ENCODE data around the gene RNPS1. TPM values are rescaled to one million over a fixed set of nuclear protein-coding genes. Genes with fewer than 3 reads are reported as not detected.

RNPS1 gene
- total RNA-seq, 2 donors from 2014 or later: 163 to 241 TPM

- WGBS: 59% methylated on average over 5 of the region's 5 CpGs
- no peak for DNase-seq (ENCODE audit: low spot score)
- Histone ChIP-seq H3K4me3 (no peak overlapping the region), H3K27ac (no peak overlapping the region), H3K9me3 (no peaks in the 10 kb centered on the region), H3K27me3 (replicated peaks; ENCODE audit: insufficient read depth) (no peaks in the 10 kb centered on the region), H3K36me3 (no peaks in the 10 kb centered on the region), H3K4me1 (replicated peaks) (no peaks in the 10 kb centered on the region)
- intact Hi-C loops (cut with DNase I): no loop called here
- no peak for TF ChIP-seq POLR2A (IDR thresholded peaks at IDR 0.05)
- no peak for TF ChIP-seq CTCF (IDR thresholded peaks at IDR 0.05)
- TF ChIP-seq POLR2AphosphoS5 (IDR thresholded peaks at IDR 0.05): no peak
Observed at GRCh38 chr16:2282262-2282661, 14.3 kb upstream of the RNPS1 start.

DNA sequence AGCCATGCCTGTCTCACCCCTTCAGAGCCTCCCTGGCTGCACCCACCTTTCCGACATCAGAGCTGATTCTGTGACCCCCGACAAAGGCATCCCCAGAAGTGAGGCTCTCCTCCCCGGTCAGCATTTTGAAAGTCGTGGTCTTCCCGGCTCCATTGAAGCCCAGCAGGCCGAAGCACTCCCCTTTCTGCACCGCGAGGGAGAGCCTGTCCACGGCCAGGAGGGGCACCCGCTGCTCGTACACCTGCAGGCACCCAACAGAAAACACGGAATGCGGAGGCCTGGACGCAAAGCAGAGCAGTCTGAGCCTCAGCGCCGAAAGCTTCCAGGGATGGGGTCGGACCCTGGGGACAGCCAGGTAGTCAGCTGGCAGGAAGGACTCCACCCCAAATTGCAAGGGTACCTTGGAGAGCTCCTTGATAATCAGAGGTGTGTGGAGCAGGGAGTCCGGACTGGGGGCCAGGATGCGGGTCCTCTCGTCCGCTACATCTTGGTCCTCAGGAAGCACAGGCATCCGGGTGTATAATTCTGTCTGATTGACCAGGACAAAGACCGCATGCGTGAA is 13.1 kb upstream of the RNPS1 start:
- 77% methylated on average over 24 of the region's 24 CpGs for WGBS
- H3K27ac ChIP-seq: no peak overlapping the region
- intact Hi-C loops (cut with DNase I): no loop called here

DNA sequence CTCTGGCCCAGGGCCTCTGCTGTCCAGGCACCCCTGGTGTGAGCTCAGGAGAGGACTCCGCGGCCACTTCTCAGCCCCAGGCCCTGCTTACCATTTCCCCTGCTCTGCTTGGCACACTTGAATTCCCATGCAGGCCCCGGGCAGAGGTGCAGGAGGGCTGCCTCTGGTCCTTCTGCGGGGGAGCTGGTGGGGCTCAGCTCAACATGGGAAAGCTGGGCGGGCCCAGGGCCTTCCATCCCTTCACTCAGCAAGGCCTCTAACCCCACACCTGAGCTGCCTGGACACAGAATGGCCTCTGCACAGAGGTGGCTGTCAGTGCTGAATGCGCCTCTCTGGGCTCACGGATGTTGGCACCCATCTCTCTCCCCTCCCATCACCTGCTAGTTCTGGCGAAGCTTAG is 12.5 kb upstream of the RNPS1 start:
- TF ChIP-seq POLR2AphosphoS5 (IDR thresholded peaks at IDR 0.05): no peak
- 87% methylated on average over 8 of the region's 8 CpGs for WGBS
- Histone ChIP-seq H3K9me3 (no peaks in the 10 kb centered on the region), H3K27ac (no peak overlapping the region), H3K27me3 (replicated peaks; ENCODE audit: insufficient read depth) (no peaks in the 10 kb centered on the region), H3K4me1 (replicated peaks) (no peaks in the 10 kb centered on the region), H3K4me3 (no peak overlapping the region), H3K36me3 (no peaks in the 10 kb centered on the region)
- intact Hi-C loops (cut with DNase I): no loop called here
- DNase-seq (ENCODE audit: low spot score): no peak

More for the DNA sequence above, 13.1 kb upstream of the RNPS1 start:
- H3K27me3 ChIP-seq (replicated peaks; ENCODE audit: insufficient read depth): no peaks in the 10 kb centered on the region
- no peaks in the 10 kb centered on the region for H3K9me3 ChIP-seq
- TF ChIP-seq CTCF (IDR thresholded peaks at IDR 0.05): no peak
- TF ChIP-seq POLR2A (IDR thresholded peaks at IDR 0.05): no peak
- TF ChIP-seq POLR2AphosphoS5 (IDR thresholded peaks at IDR 0.05): no peak
- no peak for DNase-seq (ENCODE audit: low spot score)
- H3K4me3 ChIP-seq: no peak overlapping the region
- H3K36me3 ChIP-seq: no peaks in the 10 kb centered on the region
- no peaks in the 10 kb centered on the region for H3K4me1 ChIP-seq (replicated peaks)

DNA sequence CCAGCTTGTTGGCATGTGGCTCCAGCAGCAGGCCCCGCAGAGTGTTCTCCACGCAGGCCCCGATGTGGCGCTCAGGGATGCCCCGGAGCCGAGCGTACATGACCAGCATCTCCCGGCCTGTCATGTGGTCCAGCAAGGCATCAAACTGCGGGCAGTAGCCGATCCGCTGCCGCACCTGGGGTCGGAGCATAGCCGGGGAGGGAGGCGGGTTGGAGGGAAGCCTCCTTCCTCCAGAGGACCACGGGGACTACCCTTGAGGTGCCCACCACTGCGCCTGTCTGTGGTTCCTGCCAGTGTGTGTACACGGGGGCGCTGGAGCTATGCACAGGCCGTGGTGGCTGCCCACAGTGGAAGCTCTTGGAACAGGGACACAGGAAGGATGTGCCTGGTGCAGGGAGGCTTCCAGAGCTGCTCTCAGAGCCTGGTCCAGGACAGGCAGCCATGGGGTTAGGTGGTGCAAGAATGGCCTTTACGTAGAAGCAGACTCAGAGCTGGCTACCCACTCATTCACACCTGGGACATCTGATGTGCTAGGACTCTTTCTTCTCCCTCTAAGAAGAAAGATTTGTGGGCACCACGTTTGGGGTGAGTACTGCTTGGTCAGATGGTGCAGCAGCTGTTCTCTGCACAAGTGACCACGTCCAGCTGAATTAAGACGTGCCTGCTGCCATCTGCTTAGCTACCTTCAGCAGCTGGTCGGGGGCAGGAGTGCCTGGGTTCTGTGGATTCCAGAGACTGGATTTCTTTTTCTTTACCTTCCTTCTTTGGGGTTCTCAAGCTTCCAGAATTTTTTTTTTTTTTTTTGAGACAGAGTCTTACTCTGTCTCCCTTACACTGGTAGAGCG is 11.3 kb upstream of the RNPS1 start:
- Histone ChIP-seq H3K4me3 (no peak overlapping the region), H3K4me1 (replicated peaks) (no peaks in the 10 kb centered on the region), H3K27me3 (replicated peaks; ENCODE audit: insufficient read depth) (no peaks in the 10 kb centered on the region), H3K36me3 (no peaks in the 10 kb centered on the region), H3K9me3 (no peaks in the 10 kb centered on the region), H3K27ac (no peak overlapping the region)
- intact Hi-C loops (cut with DNase I): no loop called here
- WGBS: 89% methylated on average over 26 of the region's 26 CpGs
- TF ChIP-seq POLR2AphosphoS5 (IDR thresholded peaks at IDR 0.05) (no peak), CTCF (IDR thresholded peaks at IDR 0.05) (no peak), POLR2A (IDR thresholded peaks at IDR 0.05) (no peak)
- DNase-seq (ENCODE audit: low spot score): no peak

- H3K27ac ChIP-seq: no peak overlapping the region
- no peaks in the 10 kb centered on the region for H3K4me1 ChIP-seq (replicated peaks)
- TF ChIP-seq POLR2A (IDR thresholded peaks at IDR 0.05): no peak
- TF ChIP-seq CTCF (IDR thresholded peaks at IDR 0.05): no peak
- no peak for TF ChIP-seq POLR2AphosphoS5 (IDR thresholded peaks at IDR 0.05)
- no peak overlapping the region for H3K4me3 ChIP-seq
- no peaks in the 10 kb centered on the region for H3K36me3 ChIP-seq
- 82% methylated on average over 14 of the region's 14 CpGs for WGBS
- H3K27me3 ChIP-seq (replicated peaks; ENCODE audit: insufficient read depth): no peaks in the 10 kb centered on the region
- DNase-seq (ENCODE audit: low spot score): no peak
- no peaks in the 10 kb centered on the region for H3K9me3 ChIP-seq
- intact Hi-C loops (cut with DNase I): no loop called here
Observed at GRCh38 chr16:2278272-2278608, 10.3 kb upstream of the RNPS1 start.

Data from prostate gland (tissue), 2 donors.